Measurements from ENCODE around the gene UXS1. TPM values are rescaled to one million over a fixed set of nuclear protein-coding genes. Genes with fewer than 3 reads are reported as not detected.

UXS1 gene
- total RNA-seq, 1 donor = 96.9 TPM

DNA sequence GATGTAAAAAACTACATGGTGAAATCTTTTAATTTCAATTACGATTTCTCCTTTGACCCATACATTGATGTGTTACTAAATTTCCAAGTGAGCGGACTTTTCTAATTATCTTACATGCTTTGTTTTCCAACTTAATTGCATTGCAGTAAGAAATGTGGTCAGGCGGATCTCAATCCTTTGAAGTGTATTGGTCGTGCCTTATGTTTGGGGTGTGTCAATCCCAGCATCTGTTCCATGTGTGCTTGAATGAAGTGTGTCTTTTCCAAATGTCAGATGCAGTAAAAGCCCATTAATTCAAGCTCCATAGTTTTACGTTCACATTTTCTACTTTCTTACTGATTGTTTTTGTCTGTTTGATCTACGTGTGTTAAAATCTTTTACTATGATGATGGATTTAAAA, 113.1 kb downstream of the UXS1 start:
- peaks cover 12% of the 10 kb centered on the region for H3K4me1 ChIP-seq (ENCODE audit: insufficient read depth, low read length)
- no peaks in the 10 kb centered on the region for H3K27me3 ChIP-seq (ENCODE audit: insufficient read depth, low read length)
- H3K9me3 ChIP-seq (ENCODE audit: low read depth, low read length) = no peaks in the 10 kb centered on the region
- no peak overlapping the region for H3K4me3 ChIP-seq (ENCODE audit: low read length)

DNA sequence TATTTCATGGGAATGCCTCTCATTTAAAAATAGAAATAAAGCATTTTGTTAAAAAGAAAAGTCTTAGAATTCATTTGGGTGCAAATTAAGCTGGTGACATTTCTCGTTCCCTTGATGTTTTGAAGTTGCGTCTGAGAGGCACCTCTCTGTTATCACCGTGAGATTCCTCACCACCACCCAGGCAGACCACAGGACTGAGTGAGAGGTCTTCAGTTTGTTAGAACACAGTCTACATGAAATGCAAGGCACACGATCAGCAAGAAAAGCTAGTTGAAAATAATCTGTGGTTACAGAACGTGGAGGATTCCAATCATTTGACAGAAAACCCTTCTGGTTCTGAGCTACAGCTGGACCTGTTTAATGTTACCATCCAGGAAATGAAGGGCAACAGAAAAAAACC, 116.0 kb downstream of the UXS1 start:
- no peaks in the 10 kb centered on the region for H3K4me1 ChIP-seq (ENCODE audit: insufficient read depth, low read length)
- no peak overlapping the region for H3K4me3 ChIP-seq (ENCODE audit: low read length)
- no peaks in the 10 kb centered on the region for H3K27me3 ChIP-seq (ENCODE audit: insufficient read depth, low read length)
- H3K9me3 ChIP-seq (ENCODE audit: low read depth, low read length) = no peaks in the 10 kb centered on the region

DNA sequence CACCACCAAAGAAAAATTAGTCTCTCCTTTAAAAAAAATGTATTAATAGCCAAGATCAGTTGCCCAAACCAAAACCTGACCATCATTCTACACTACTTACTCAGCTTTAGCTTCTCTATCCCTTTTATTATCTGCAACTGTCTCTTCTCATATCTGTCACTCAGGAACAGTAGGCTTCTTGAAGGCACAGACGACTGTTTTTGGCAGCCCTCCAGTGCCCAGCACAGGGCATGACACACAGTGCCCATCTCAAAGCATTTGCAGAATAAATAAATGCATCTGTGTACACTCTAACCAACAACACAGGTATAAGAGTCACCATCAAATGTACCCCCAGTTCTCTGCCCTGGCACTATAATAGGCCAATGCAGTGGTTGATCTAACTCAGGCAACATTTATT, 117.2 kb downstream of the UXS1 start:
- H3K9me3 ChIP-seq (ENCODE audit: low read depth, low read length) = no peaks in the 10 kb centered on the region
- no peaks in the 10 kb centered on the region for H3K27me3 ChIP-seq (ENCODE audit: insufficient read depth, low read length)
- H3K4me1 ChIP-seq (ENCODE audit: insufficient read depth, low read length) = no peaks in the 10 kb centered on the region
- no peak overlapping the region for H3K4me3 ChIP-seq (ENCODE audit: low read length)

DNA sequence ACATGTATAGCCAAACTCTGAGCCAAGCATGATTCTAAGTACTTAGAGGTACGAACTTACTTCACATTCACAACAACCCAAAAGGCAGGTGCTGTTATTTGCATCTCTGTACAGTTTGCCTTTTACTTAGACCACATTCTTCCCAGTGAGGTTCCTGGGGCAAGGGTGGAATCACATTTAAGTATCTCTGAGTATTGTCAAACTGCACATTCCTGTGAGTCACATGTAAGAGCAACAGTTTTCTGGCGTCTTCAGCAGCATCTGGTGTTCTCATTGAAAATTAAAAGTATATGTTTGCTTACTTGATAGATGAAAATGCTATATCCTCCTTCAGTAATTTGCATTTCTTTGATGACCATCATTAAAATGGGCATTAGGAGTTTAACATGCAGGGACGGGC, 119.1 kb downstream of the UXS1 start:
- Histone ChIP-seq H3K27me3 (ENCODE audit: insufficient read depth, low read length) (no peaks in the 10 kb centered on the region), H3K4me1 (ENCODE audit: insufficient read depth, low read length) (no peaks in the 10 kb centered on the region)

DNA sequence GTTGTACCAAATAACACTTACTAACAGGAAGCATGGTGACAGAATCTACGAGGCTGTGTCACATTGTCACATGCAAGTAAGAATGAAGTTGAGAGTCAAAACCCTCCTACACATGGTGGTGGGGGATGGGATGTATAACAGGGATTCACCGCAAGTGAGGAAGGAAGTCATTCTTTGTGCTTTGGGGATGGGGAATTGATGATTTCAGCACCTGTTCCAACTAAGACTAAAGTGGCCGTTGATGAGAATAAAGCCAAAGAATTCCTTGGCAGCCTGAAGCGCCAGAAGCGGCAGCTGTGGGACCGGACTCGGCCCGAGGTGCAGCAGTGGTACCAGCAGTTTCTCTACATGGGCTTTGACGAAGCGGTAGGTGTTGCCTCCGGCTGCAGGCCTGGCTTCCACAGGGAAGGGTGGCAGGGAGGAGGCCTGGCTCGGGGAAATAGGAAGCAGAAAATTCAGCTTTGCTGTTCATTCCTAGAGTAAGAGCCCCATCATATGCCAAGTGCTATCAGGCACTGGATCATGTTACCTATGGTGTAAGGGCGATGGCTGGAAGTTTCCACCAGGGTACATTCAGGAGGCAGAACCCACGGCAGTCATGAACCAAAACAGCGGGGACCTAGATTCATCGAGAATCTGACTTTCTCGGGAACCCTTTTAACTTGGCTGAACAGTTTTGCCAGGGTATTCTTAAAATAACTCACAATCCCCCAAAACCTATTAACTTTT, 120.3 kb downstream of the UXS1 start:
- no peak overlapping the region for H3K4me3 ChIP-seq (ENCODE audit: low read length)
- no peaks in the 10 kb centered on the region for H3K9me3 ChIP-seq (ENCODE audit: low read depth, low read length)

More for the DNA sequence above, 119.1 kb downstream of the UXS1 start:
- Histone ChIP-seq H3K4me3 (ENCODE audit: low read length) (no peak overlapping the region), H3K9me3 (ENCODE audit: low read depth, low read length) (no peaks in the 10 kb centered on the region)

DNA sequence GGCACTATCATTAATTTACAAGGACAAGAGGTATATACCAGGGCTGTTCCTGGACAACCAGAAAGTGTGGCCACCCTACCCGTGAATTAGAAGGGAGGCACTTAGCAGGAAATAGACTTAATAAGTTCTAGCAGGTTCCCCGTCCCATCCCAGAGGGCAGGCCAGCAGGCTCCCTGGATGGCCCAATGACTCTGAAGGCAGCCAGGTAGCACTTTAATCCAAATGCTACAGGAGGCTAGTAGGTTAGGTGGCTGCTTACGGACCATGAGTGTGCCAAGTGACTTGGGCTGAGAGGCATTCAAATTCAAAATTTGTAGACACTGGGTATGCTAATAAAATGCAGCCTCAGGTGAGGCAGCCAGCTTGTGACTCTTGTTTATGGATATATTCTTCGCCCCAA, 123.9 kb downstream of the UXS1 start:
- Histone ChIP-seq H3K4me3 (ENCODE audit: low read length) (no peak overlapping the region), H3K9me3 (ENCODE audit: low read depth, low read length) (no peaks in the 10 kb centered on the region)

More for the DNA sequence above, 120.3 kb downstream of the UXS1 start:
- no peaks in the 10 kb centered on the region for H3K4me1 ChIP-seq (ENCODE audit: insufficient read depth, low read length)
- no peaks in the 10 kb centered on the region for H3K27me3 ChIP-seq (ENCODE audit: insufficient read depth, low read length)

DNA sequence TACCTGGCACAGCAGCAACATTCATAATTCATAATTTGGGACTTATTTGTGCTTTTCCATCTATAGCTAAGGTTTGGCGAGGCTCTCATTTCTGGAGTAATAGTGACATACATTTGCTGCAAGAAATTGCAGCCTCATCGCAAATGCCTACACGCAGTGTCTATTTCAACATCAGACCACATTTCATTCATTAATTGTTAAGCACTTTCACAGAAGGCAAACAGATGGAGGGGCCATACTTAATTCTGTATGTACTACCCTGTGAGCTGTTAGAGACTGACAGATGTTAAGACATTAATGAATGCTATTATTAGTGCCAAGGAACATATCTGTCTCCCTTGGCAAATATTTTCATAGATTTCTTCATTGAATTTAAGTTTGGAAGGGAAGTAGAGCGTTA, 125.7 kb downstream of the UXS1 start:
- H3K9me3 ChIP-seq (ENCODE audit: low read depth, low read length) = no peaks in the 10 kb centered on the region
- peaks cover 13% of the 10 kb centered on the region for H3K4me1 ChIP-seq (ENCODE audit: insufficient read depth, low read length)
- H3K27me3 ChIP-seq (ENCODE audit: insufficient read depth, low read length) = peaks cover 17% of the 10 kb centered on the region
- no peak overlapping the region for H3K4me3 ChIP-seq (ENCODE audit: low read length)

More for the DNA sequence above, 123.9 kb downstream of the UXS1 start:
- peaks cover 11% of the 10 kb centered on the region for H3K27me3 ChIP-seq (ENCODE audit: insufficient read depth, low read length)
- H3K4me1 ChIP-seq (ENCODE audit: insufficient read depth, low read length) = peaks cover 9% of the 10 kb centered on the region

DNA sequence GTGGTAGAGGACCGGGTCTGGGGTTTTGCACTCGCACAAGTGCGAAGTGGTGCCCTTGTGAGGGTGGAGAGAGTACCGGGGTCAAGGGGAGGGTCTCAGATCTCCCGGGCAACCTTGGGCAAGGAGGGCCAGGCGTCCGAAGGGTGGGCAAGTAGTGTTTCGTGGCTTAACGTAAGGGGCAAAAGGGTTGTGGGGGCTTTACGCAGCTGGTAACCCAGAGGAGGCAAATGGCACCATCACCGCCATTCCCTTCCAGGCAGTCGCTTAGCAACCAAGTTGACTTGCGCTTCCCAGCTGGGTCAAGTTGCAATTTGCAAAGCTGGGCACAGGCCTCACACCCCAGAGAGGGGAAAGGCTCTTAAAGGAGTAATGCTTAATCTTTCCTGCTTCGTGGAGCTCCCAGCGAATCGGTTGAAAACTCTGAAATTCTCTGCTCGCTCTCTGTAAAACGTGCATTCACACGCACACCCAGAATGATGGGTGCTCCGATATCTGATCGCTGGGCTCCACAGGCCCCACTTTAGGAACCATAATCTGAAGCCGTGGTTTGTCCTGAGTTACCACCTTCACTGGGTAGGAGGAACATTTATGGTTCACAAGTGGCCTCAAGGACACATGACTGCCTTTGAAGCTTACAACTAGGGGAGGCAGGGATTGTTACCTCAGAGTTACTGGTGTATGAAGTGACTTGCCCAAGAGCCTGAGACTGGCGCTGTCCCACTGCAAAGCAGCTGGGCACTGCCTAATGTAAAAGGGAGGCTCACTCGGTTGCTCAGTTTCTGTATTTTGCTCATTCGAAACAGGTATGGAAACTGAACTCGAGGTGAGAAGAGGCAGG, 127.9 kb downstream of the UXS1 start:
- Histone ChIP-seq H3K27me3 (ENCODE audit: insufficient read depth, low read length) (peaks cover 17% of the 10 kb centered on the region), H3K4me1 (ENCODE audit: insufficient read depth, low read length) (peaks cover 13% of the 10 kb centered on the region), H3K9me3 (ENCODE audit: low read depth, low read length) (no peaks in the 10 kb centered on the region), H3K4me3 (ENCODE audit: low read length) (peak overlapping the region; percentile 19)

DNA sequence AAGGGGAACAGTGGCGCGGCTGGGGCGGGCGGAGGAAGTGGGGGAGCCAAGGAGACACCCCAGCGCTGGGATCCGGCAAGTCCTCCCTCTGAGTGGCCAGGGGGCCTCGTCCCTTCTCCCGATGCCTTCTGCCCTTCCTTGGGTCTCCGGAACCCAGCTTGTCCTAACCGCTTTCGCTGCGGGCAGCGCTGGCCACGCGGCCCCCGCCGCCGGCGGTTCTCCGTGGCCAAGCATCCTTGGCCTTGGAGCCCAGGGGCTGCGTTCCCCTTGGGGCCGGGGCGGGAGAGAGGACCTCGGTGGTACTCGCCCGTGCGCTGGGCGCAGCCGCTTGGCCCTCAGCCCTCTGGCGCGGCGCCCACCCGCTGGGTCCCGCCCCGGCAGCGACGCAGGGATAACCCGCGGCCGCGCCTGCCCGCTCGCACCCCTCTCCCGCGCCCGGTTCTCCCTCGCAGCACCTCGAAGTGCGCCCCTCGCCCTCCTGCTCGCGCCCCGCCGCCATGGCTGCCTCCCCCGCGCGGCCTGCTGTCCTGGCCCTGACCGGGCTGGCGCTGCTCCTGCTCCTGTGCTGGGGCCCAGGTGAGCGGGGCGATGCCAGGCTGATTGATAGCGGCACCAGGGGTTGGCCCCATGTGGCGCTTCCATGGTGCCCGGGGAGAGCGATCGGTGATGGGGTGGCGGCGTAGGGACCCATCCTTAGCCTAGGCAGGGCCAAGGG, 128.7 kb downstream of the UXS1 start:
- Histone ChIP-seq H3K27me3 (ENCODE audit: insufficient read depth, low read length) (peaks cover 17% of the 10 kb centered on the region), H3K9me3 (ENCODE audit: low read depth, low read length) (no peaks in the 10 kb centered on the region), H3K4me3 (ENCODE audit: low read length) (peak overlapping the region; percentile 19)

DNA sequence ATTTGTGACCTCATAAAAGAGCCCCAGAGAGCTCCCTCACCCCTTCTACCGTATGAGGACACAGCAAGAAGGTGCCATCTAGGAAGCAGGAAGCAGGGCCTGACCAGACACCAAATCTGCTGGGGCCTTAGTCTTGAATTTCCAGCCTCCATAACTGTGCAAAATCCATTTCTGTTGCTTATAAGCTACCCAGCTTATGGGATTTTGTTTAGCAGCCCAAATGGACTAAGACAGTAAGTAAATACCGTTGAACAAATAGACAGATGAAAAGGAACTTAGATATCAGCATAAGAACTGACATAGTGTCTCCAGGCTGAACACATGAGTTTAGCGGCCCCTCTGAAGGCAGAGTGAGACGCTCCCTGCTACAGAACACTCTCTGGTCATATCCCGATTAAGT, 130.9 kb downstream of the UXS1 start:
- Histone ChIP-seq H3K27me3 (ENCODE audit: insufficient read depth, low read length) (peaks cover 17% of the 10 kb centered on the region), H3K4me3 (ENCODE audit: low read length) (no peak overlapping the region), H3K4me1 (ENCODE audit: insufficient read depth, low read length) (peaks cover 19% of the 10 kb centered on the region), H3K9me3 (ENCODE audit: low read depth, low read length) (no peaks in the 10 kb centered on the region)

More for the DNA sequence above, 128.7 kb downstream of the UXS1 start:
- peaks cover 13% of the 10 kb centered on the region for H3K4me1 ChIP-seq (ENCODE audit: insufficient read depth, low read length)

DNA sequence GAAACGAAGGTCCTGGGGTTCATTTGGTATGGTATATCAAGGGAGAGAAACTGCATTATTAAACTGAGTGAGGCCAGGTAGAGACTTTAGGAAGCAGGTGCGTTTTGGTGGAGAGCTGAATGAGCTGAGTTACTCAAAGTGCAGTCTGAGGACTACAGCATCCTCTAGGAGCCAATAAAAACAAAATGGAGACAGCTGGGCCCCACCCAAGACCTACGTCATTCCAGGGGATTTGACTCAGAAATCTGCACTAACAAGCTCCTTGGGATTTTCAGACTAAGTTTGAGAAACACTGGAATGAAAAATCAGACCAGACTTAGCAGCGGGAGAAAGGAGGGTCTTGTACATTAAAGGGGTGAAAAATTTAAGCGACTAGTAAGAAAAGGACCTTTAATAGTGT, 131.5 kb downstream of the UXS1 start:
- peaks cover 17% of the 10 kb centered on the region for H3K27me3 ChIP-seq (ENCODE audit: insufficient read depth, low read length)
- H3K9me3 ChIP-seq (ENCODE audit: low read depth, low read length) = no peaks in the 10 kb centered on the region
- no peak overlapping the region for H3K4me3 ChIP-seq (ENCODE audit: low read length)
- H3K4me1 ChIP-seq (ENCODE audit: insufficient read depth, low read length) = peaks cover 22% of the 10 kb centered on the region

DNA sequence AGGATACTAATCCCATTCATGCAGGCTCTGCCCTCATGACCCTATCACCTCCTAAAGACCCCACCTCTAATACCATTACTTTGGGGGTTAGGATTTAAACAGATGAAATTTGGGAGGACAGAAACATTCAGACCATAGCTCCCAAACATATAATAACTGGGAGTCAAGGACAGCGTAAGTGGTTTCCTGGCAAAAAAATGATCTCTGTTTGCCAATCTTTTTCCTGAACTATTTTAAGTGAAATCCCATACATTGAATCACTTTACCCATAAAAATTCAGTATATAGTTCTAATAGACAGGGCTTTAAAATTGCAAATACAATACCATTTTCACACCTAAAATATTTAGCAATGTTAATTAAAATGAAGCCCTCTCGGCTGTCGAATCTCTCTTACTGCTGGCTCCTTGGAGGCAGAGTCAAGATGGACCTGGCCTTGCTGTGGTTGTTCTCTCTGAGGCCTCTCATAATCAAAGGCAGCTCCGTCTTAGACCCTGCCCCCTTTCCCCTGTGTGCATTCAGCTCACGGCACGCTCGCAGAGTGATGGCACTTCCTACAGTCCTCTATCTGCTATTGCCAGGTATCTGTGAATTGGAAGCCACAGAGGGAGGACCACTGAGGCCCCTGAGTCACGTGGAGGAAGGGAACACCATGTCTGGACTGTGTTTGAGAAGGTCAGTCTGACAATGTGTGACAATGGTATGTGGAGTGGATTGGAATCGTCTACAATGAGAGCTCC, 132.3 kb downstream of the UXS1 start:
- H3K4me3 ChIP-seq (ENCODE audit: low read length) = no peak overlapping the region
- H3K9me3 ChIP-seq (ENCODE audit: low read depth, low read length) = no peaks in the 10 kb centered on the region
- H3K4me1 ChIP-seq (ENCODE audit: insufficient read depth, low read length) = peaks cover 28% of the 10 kb centered on the region
- peaks cover 17% of the 10 kb centered on the region for H3K27me3 ChIP-seq (ENCODE audit: insufficient read depth, low read length)

DNA sequence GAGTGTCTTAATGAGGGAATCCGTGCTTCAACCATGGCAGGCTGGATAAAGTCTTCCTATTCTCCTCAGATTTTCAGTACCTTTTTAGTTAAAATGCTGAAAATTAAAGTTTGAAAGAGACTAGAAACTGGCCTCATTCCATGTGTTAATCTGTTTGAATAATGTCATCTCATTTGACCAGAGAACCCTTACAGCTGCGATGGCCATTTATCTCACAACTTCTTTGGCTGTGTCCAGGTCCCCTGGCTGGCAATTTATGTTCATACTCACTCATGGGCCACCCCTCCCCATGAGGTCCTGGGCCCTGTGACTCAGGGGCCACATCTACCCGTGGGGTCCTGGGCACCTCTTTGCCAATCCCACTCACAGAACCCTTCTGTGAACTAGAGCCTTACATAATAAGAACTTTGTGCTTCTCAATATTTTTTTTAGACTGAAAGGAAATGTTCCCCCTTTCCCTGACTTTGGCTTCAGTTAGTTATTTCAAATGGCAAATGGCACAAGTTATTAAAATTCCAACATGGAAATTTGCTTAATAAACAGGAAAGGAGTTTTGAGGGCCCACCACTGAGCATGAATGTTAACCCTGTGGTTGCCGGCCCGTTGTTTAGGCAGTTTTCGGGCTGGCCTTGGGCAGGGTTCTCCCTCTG, 134.6 kb downstream of the UXS1 start:
- Histone ChIP-seq H3K4me3 (ENCODE audit: low read length) (no peak overlapping the region), H3K27me3 (ENCODE audit: insufficient read depth, low read length) (peaks cover under 1% of the 10 kb centered on the region), H3K9me3 (ENCODE audit: low read depth, low read length) (no peaks in the 10 kb centered on the region), H3K4me1 (ENCODE audit: insufficient read depth, low read length) (peaks cover 15% of the 10 kb centered on the region)

DNA sequence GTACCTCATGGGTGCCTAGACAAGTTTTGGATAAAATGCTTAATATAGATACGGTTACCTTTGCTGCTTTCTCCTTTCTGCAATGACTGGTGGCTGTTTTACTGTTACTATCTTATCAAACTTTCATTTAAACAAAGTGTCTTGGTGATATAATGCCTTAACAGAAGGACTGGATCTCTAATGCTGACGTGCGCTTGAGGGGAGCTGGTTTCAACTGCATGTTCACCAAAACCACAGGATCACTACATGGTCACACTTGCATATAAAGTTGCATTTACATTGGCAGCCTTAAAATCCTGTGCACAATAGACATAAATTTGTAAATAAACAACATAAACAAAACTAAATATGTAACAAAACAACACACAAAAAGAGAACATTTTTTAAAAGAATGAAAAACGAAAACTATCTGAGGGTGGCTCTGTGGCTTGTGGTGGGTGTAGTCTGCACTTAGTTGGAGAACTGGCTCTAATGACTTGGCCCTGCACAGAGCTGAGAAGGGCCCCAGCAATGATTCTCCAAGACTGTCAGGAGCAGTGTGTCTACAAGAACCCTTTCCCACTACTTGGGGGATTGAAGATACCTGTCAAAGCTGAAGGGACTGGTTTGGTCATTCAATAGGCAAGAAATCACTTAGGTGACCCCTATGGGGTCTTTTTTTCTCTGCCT, 135.5 kb downstream of the UXS1 start:
- Histone ChIP-seq H3K27me3 (ENCODE audit: insufficient read depth, low read length) (no peaks in the 10 kb centered on the region), H3K9me3 (ENCODE audit: low read depth, low read length) (no peaks in the 10 kb centered on the region), H3K4me1 (ENCODE audit: insufficient read depth, low read length) (peaks cover 18% of the 10 kb centered on the region), H3K4me3 (ENCODE audit: low read length) (no peak overlapping the region)
